BLaER1 treated with 17β-estradiol and CSF1 and Interleukin-3, amounts not matched to agents 10 nM and 100 nM (cell line): ENCODE data around the gene CFAP46.

Source experiments
- H3K27ac ChIP-seq, 11 experiments: shearing (Covaris generic); formaldehyde crosslinking; 2 replicates each; pipeline ENCODE4 v1.8.1; 2022
- H3K27me3 ChIP-seq, 11 experiments: shearing (Covaris generic); formaldehyde crosslinking; 2 replicates each; pipeline ENCODE4 v1.8.1; 2022
- H3K36me3 ChIP-seq, 11 experiments: shearing (Covaris generic); formaldehyde crosslinking; 2 replicates each; pipeline ENCODE4 v1.8.1; 2022
- H3K4me1 ChIP-seq, 10 experiments: shearing (Covaris generic); formaldehyde crosslinking; 2 replicates each; pipeline ENCODE4 v1.8.1; 2022
- H3K4me2 ChIP-seq, 11 experiments: shearing (Covaris generic); formaldehyde crosslinking; 2 replicates each; pipeline ENCODE4 v1.8.1; 2022
- H3K4me3 ChIP-seq, 10 experiments: shearing (Covaris generic); formaldehyde crosslinking; 2 replicates each; pipeline ENCODE4 v1.8.1; 2022
- H3K9ac ChIP-seq, 11 experiments: shearing (Covaris generic); formaldehyde crosslinking; 2 replicates each; pipeline ENCODE4 v1.8.1; 2022
- H3K9me3 ChIP-seq, 11 experiments: shearing (Covaris generic); formaldehyde crosslinking; replicated peaks in 1 of 11; 2 replicates each; pipeline ENCODE4 v1.8.1; 2022
- H4K20me1 ChIP-seq, 11 experiments: shearing (Covaris generic); formaldehyde crosslinking; 2 replicates each; pipeline ENCODE4 v1.8.1; 2022
- Cebpa-rat ChIP-seq, 11 experiments: shearing (Covaris generic); IDR thresholded peaks; 2 replicates each; pipeline ENCODE4 v1.8.1; 2022

CFAP46 gene

GRCh38 chr10:132986576-132986975, 44.2 kb upstream of the CFAP46 start:
- H3K4me1 ChIP-seq = peaks cover 0 to 6% (median 2%) of the 10 kb centered on the region in 10 experiments; a peak in 6 of 20 replicates
- H3K36me3 ChIP-seq = no peaks in the 10 kb centered on the region
- no peak overlapping the region for H3K27ac ChIP-seq
- no peak overlapping the region for H3K9ac ChIP-seq
- TF ChIP-seq Cebpa-rat (IDR thresholded peaks at IDR 0.05) = no peak
- H3K4me2 ChIP-seq = no peak overlapping the region; a peak in 1 of 22 replicates
- no peak overlapping the region for H3K4me3 ChIP-seq
- no peaks in the 10 kb centered on the region for H3K9me3 ChIP-seq
- H3K27me3 ChIP-seq = no peaks in the 10 kb centered on the region
- peaks cover 0 to 12% (median 0%) of the 10 kb centered on the region in 11 experiments; a peak in 7 of 22 replicates for H4K20me1 ChIP-seq

DNA sequence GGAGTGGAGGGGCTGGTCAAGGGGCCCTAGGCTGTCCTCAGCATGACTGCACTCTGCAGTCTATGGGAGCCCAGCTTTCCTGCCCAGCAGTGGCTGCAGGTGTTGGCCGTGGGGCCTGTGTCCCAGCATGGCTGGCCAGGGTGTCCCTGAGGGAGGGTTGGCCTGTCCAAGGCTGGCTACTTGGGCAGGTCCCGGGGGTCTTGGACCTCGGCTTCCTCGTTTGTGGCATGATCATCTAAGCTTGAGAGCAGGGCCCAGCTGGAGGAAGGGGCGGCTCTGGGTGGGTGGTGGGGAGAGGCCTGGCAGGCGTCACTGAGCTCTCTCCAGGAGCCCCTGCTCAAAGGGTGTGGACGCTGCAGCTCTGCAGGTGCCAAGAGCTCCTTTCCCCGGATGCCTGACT, 43.7 kb upstream of the CFAP46 start:
- TF ChIP-seq Cebpa-rat (IDR thresholded peaks at IDR 0.05) = no peak
- no peaks in the 10 kb centered on the region for H3K27me3 ChIP-seq
- no peak overlapping the region for H3K27ac ChIP-seq
- no peaks in the 10 kb centered on the region for H3K9me3 ChIP-seq
- H3K4me3 ChIP-seq = no peak overlapping the region
- peaks cover 0 to 1% (median 0%) of the 10 kb centered on the region in 10 experiments; a peak in 3 of 20 replicates for H3K4me1 ChIP-seq
- no peak overlapping the region; a peak in 1 of 22 replicates for H3K4me2 ChIP-seq
- no peak overlapping the region for H3K9ac ChIP-seq
- peaks cover 0 to 15% (median 0%) of the 10 kb centered on the region in 11 experiments; a peak in 7 of 22 replicates for H4K20me1 ChIP-seq
- H3K36me3 ChIP-seq = no peaks in the 10 kb centered on the region

DNA sequence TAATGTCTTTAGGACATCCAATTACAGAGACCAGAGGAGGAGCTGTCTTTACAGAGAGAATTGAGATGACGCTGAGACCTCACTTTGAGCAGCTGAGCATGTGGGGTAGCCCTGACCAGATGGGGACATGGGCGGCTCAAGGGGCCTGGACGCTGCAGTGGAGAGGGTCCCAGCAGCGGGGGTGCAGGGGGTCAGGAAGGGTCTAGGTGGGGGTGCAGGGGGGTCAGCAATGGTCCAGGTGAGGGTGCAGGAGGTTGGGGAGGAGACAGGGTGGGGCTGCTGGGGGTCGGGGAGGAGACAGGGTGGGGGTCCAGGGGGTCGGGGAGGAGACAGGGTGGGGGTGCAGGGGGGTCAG, 43.2 kb upstream of the CFAP46 start:
- Histone ChIP-seq H3K9me3 (no peaks in the 10 kb centered on the region), H3K4me2 (no peak overlapping the region), H3K4me3 (no peak overlapping the region), H3K27ac (no peak overlapping the region), H3K27me3 (no peaks in the 10 kb centered on the region), H4K20me1 (peaks cover 0 to 21% (median 0%) of the 10 kb centered on the region in 11 experiments; a peak in 7 of 22 replicates), H3K4me1 (no peaks in the 10 kb centered on the region), H3K9ac (no peak overlapping the region), H3K36me3 (no peaks in the 10 kb centered on the region)
- TF ChIP-seq Cebpa-rat (IDR thresholded peaks at IDR 0.05) = no peak

DNA sequence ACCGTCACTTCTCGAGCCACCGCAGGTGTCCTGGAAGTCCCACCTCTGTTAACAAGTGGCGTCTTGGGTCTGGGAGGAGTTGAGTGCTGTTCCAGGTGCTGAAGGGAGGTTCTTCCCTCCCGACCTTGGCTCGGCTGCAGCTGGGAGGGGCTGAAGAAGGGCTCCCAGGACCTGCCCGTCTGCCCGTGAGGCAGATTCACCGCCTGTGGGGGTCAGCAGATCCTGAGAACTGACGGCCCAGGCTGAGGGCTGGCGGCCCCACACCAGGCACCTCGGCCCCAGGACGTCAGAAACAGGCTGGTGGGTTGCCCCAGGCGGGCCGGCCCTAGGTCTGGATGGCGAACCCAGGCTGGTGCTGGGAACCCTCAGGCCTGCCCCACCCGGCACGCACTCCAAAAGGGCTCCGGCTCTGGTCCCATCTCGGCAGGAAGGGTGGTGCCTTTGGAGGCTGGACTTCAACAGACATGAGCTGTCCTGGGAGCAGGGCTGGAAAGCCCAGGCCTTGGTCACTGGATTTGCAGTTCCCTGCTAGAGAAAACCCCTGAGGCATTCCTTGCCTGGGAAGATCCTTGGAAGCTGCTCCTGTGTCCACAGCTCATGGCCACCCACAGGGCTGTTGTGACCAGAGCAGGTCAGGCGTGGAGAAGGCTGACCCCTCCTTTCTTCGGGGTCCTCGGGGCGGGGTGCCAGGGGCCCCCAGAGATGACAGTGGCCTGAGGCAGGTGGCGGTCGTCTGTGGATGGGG, 42.6 kb upstream of the CFAP46 start:
- Histone ChIP-seq H3K9ac (no peak overlapping the region), H3K27me3 (no peaks in the 10 kb centered on the region), H3K9me3 (no peaks in the 10 kb centered on the region), H3K36me3 (no peaks in the 10 kb centered on the region), H3K27ac (no peak overlapping the region), H3K4me3 (no peak overlapping the region), H3K4me2 (no peak overlapping the region), H3K4me1 (no peaks in the 10 kb centered on the region), H4K20me1 (peaks cover 0 to 26% (median 0%) of the 10 kb centered on the region in 11 experiments; a peak in 7 of 22 replicates)
- TF ChIP-seq Cebpa-rat (IDR thresholded peaks at IDR 0.05) = no peak

DNA sequence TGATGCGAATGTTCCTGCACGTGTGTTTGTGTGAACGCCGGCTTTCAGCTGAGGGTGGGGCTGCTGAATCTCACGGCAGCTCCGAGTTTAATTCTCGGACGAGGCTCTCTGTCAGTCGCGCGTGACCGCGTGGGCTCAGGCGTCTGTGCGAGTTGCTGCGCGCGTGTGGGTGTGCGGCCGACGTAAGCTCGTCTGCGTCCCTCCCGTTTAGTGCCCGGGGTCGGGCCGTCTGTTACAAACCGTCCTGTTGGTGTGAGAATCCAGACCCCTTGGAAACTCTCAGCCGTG, 41.6 kb upstream of the CFAP46 start:
- no peak overlapping the region for H3K4me3 ChIP-seq
- no peaks in the 10 kb centered on the region for H3K9me3 ChIP-seq
- H3K27ac ChIP-seq = no peak overlapping the region
- H3K4me2 ChIP-seq = no peak overlapping the region
- no peak for TF ChIP-seq Cebpa-rat (IDR thresholded peaks at IDR 0.05)
- H3K9ac ChIP-seq = no peak overlapping the region
- H3K27me3 ChIP-seq = no peaks in the 10 kb centered on the region
- H3K4me1 ChIP-seq = no peaks in the 10 kb centered on the region
- H3K36me3 ChIP-seq = no peaks in the 10 kb centered on the region
- peaks cover 0 to 31% (median 0%) of the 10 kb centered on the region in 11 experiments; a peak in 7 of 22 replicates for H4K20me1 ChIP-seq

DNA sequence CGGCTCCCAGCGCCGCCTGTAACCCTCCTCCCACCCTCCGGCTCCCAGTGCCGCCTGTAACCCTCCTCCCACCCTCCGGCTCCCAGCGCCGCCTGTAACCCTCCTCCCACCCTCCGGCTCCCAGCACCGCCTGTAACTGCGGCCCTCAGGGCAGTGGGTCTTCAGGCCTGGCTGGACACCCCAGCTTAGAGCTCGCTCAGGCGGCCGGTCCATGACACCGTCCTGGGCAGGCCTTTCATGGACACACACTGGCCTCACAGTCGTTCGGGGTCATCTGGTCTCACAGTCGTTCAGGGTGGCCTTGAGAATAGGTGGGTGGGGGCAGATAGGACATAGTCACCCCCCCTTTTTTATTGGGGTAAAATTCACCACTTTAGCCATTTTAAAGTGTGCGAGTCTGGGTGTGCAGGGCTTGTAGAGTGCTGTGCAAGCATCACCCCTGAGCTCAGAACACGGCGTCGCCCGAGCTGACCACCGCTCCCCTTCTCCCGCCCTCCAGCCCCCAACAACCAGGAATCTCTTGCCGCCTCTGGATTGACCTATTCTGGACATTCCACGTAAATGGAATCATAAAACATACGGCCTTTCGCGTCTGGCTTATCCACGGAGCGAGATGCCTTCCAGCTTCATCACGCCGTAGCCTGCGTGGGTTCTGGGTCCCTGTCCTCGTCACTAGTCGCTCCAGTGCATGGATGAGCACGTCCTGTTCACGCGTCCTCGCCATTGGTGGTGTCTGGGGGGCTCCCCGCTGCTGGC, 41.1 kb upstream of the CFAP46 start:
- Histone ChIP-seq H3K9me3 (no peaks in the 10 kb centered on the region), H4K20me1 (peaks cover 0 to 31% (median 0%) of the 10 kb centered on the region in 11 experiments; a peak in 7 of 22 replicates), H3K4me2 (no peak overlapping the region), H3K4me3 (no peak overlapping the region), H3K36me3 (no peaks in the 10 kb centered on the region), H3K27ac (no peak overlapping the region), H3K27me3 (no peaks in the 10 kb centered on the region), H3K4me1 (no peaks in the 10 kb centered on the region), H3K9ac (no peak overlapping the region)
- TF ChIP-seq Cebpa-rat (IDR thresholded peaks at IDR 0.05) = no peak

- Histone ChIP-seq H3K9ac (no peak overlapping the region), H3K36me3 (no peaks in the 10 kb centered on the region), H4K20me1 (peaks cover 0 to 31% (median 0%) of the 10 kb centered on the region in 11 experiments; a peak in 7 of 22 replicates), H3K27ac (no peak overlapping the region), H3K4me3 (no peak overlapping the region), H3K4me2 (no peak overlapping the region), H3K9me3 (no peaks in the 10 kb centered on the region), H3K4me1 (no peaks in the 10 kb centered on the region), H3K27me3 (no peaks in the 10 kb centered on the region)
- no peak for TF ChIP-seq Cebpa-rat (IDR thresholded peaks at IDR 0.05)
Measured at GRCh38 chr10:132982301-132982989, 40.1 kb upstream of the CFAP46 start.

- Histone ChIP-seq H3K27me3 (peaks cover 0 to 6% (median 0%) of the 10 kb centered on the region in 11 experiments; a peak in 2 of 22 replicates), H3K36me3 (no peaks in the 10 kb centered on the region), H3K4me1 (no peaks in the 10 kb centered on the region), H3K27ac (no peak overlapping the region), H4K20me1 (peaks cover 0 to 37% (median 0%) of the 10 kb centered on the region in 11 experiments; a peak in 8 of 22 replicates), H3K9ac (no peak overlapping the region), H3K4me2 (no peak overlapping the region), H3K9me3 (no peaks in the 10 kb centered on the region), H3K4me3 (no peak overlapping the region)
- TF ChIP-seq Cebpa-rat (IDR thresholded peaks at IDR 0.05) = no peak
Measured at GRCh38 chr10:132981746-132982145, 39.4 kb upstream of the CFAP46 start.

- no peak overlapping the region for H3K27ac ChIP-seq
- H3K4me2 ChIP-seq = no peak overlapping the region
- no peak overlapping the region for H3K9ac ChIP-seq
- H3K36me3 ChIP-seq = no peaks in the 10 kb centered on the region
- H3K4me3 ChIP-seq = no peak overlapping the region
- H3K27me3 ChIP-seq = peaks cover 0 to 7% (median 0%) of the 10 kb centered on the region in 11 experiments; a peak in 2 of 22 replicates
- no peaks in the 10 kb centered on the region for H3K9me3 ChIP-seq
- no peak for TF ChIP-seq Cebpa-rat (IDR thresholded peaks at IDR 0.05)
- peaks cover 0 to 38% (median 0%) of the 10 kb centered on the region in 11 experiments; a peak in 8 of 22 replicates for H4K20me1 ChIP-seq
- peaks cover 0 to 2% (median under 1%) of the 10 kb centered on the region in 10 experiments; a peak in 9 of 20 replicates for H3K4me1 ChIP-seq
Measured at GRCh38 chr10:132981173-132981555, 38.8 kb upstream of the CFAP46 start.
